NB4 (cell line): Measurements from ENCODE around the gene CORO1C.
A peak's percentile ranks its signal among the peaks of the same experiment; 100 is the strongest.

Experiments used
- DNase-seq: peaks from one replicate; pipeline ENCODE4 v3.0.0; 2010; ENCODE audit warnings: low read depth
- H3K4me3 ChIP-seq: one replicate; pipeline ENCODE4 v1.5.1; 2011; ENCODE audit warnings: mild to moderate bottlenecking, low read depth, low read length, moderate library complexity
- MAX ChIP-seq: IDR thresholded peaks from 2 replicates; pipeline ENCODE4 v1.6.1; 2011; ENCODE audit warnings: low read depth, low read length
- MYC ChIP-seq: IDR thresholded peaks from 2 replicates; pipeline ENCODE4 v1.6.1; 2011; ENCODE audit warnings: low read depth, low read length
- POLR2A ChIP-seq: IDR thresholded peaks from 2 replicates; pipeline ENCODE4 v1.6.1; 2011; ENCODE audit warnings: mild to moderate bottlenecking; ENCODE audit not compliant: insufficient read length; ENCODE audit errors: extremely low read depth
- TF ChIP-seq, protein P1 (sequence below): IDR thresholded peaks from one replicate; pipeline ENCODE4 v1.5.1; 2012; ENCODE audit warnings: low read depth, low read length

CORO1C gene

DNA sequence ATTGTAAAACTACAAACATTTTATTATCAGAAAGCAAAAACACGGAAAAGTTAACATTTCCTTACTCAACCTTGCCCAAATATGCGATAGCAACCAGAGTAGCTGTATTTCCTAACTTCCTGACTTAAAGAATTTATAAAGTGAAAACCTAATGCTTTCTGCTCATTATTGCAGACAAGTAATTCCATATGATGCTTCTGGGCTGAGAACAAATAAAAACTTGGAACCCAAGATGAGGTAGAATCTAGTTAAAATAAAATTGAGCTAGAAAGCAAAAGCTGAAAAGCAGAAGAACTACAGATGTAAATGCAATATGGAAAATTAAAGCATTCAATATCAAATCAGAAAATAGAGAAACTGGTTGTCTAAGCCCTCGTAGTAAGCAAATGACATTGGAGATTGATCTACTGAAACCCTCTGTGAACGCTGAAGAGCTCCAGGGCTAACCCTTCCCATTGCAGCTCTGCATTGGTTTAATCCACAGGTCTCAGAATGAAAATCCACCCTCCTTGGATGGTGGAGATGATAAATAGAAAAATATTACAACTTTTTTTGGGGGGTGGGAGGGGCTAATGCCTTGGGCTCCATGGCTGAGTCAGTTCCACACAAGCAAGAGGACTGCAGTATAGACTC, 40.7 kb downstream of the CORO1C start:
- peak overlapping the region; percentile 40 for H3K4me3 ChIP-seq
- no peak for TF ChIP-seq POLR2A
- TF ChIP-seq MAX: no peak
- no peak for TF ChIP-seq MYC
- TF ChIP-seq, protein P1, sequence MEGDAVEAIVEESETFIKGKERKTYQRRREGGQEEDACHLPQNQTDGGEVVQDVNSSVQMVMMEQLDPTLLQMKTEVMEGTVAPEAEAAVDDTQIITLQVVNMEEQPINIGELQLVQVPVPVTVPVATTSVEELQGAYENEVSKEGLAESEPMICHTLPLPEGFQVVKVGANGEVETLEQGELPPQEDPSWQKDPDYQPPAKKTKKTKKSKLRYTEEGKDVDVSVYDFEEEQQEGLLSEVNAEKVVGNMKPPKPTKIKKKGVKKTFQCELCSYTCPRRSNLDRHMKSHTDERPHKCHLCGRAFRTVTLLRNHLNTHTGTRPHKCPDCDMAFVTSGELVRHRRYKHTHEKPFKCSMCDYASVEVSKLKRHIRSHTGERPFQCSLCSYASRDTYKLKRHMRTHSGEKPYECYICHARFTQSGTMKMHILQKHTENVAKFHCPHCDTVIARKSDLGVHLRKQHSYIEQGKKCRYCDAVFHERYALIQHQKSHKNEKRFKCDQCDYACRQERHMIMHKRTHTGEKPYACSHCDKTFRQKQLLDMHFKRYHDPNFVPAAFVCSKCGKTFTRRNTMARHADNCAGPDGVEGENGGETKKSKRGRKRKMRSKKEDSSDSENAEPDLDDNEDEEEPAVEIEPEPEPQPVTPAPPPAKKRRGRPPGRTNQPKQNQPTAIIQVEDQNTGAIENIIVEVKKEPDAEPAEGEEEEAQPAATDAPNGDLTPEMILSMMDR: no peak
- DNase-seq: no peak

DNA sequence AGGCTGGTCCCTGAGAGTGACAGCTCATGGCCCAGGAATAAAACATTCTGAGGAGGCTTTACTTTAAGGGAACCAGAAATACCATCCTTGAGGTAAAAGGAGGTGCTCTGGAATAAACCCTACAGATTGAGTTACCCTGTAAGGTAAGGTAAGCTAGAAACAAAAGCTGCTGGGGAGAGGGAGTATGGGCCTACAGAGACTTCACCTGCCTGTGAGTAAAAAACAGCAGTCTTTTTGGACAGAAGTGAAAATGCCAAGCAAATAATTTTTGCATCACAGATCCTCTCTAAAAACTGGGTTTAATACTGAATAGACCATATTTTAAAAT, 41.2 kb downstream of the CORO1C start:
- DNase-seq: no peak
- no peak for TF ChIP-seq MYC
- TF ChIP-seq POLR2A: no peak
- TF ChIP-seq MAX: no peak
- TF ChIP-seq, protein P1: no peak
- no peak overlapping the region for H3K4me3 ChIP-seq

GRCh38 chr12:108689314-108690190, 41.8 kb downstream of the CORO1C start:
- DNase-seq: peak; percentile 83
- TF ChIP-seq MAX: no peak
- TF ChIP-seq, protein P1: peak; percentile 31
- H3K4me3 ChIP-seq: no peak overlapping the region

- DNase-seq: peak; percentile 38
- no peak overlapping the region for H3K4me3 ChIP-seq
Observed at GRCh38 chr12:108686780-108687179, 44.5 kb downstream of the CORO1C start.

GRCh38 chr12:108685469-108686260, 45.7 kb downstream of the CORO1C start:
- DNase-seq: no peak
- no peak overlapping the region for H3K4me3 ChIP-seq
- TF ChIP-seq, protein P1: no peak
- TF ChIP-seq MYC: no peak
- TF ChIP-seq POLR2A: no peak
- TF ChIP-seq MAX: no peak

More at GRCh38 chr12:108686780-108687179, 44.5 kb downstream of the CORO1C start:
- no peak for TF ChIP-seq MYC
- TF ChIP-seq MAX: no peak
